Peyer's patch (tissue), 4 donors: ENCODE measurements around the gene GJA5.

Experiments
- POLR2A ChIP-seq, 2 donors: fragments of 450-650 bp; IDR thresholded peaks; one replicate each; pipeline ENCODE4 v1.5.1; 2017; ENCODE audit warnings: antibody characterized with exemption in 2 of 2, mild to moderate bottlenecking in 2 of 2, moderate library complexity in 2 of 2
- TF ChIP-seq, protein P1 (sequence below), 6 experiments: fragments of 450-650 bp in 4 of 6; fragments of 200-600 bp in 2 of 6; sonication (generic) in 1 of 6; IDR thresholded peaks; one replicate each; pipeline ENCODE4 v1.5.1; 2017 to 2019; ENCODE audit warnings: antibody characterized with exemption in 6 of 6, mild to moderate bottlenecking in 3 of 6, moderate library complexity in 1 of 6

DNA sequence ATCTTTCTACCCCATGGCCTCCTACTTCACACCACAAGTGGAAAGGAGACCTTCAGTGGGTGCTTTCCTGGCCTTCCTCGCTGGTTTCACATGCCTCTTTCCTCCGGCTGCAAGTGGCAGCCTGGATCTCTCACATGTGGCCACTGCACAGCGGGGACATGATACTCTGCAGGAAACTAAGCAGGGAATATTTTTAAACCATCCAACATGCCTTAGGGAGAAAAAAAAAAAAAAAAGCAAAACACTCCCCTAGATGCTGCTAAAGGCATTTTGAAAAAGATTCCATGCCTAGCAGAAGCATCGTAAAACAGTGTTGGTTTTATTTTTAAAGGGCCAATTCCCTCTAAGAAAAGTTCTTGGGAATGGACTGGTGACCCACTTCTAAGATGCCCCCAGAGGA is 12.2 kb upstream of the GJA5 start:
- TF ChIP-seq, protein P1, sequence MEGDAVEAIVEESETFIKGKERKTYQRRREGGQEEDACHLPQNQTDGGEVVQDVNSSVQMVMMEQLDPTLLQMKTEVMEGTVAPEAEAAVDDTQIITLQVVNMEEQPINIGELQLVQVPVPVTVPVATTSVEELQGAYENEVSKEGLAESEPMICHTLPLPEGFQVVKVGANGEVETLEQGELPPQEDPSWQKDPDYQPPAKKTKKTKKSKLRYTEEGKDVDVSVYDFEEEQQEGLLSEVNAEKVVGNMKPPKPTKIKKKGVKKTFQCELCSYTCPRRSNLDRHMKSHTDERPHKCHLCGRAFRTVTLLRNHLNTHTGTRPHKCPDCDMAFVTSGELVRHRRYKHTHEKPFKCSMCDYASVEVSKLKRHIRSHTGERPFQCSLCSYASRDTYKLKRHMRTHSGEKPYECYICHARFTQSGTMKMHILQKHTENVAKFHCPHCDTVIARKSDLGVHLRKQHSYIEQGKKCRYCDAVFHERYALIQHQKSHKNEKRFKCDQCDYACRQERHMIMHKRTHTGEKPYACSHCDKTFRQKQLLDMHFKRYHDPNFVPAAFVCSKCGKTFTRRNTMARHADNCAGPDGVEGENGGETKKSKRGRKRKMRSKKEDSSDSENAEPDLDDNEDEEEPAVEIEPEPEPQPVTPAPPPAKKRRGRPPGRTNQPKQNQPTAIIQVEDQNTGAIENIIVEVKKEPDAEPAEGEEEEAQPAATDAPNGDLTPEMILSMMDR (IDR thresholded peaks at IDR 0.05): no peak
- TF ChIP-seq POLR2A (IDR thresholded peaks at IDR 0.05): no peak
